HG03097 (cell line): ENCODE results near the gene FAM117B.

Source experiments
- ATAC-seq: cut with Tn5 transposase; IDR thresholded peaks from one replicate; pipeline ENCODE4 v1.9.1; 2021; ENCODE audit not compliant: unreplicated experiment, low FRiP score

FAM117B gene

DNA sequence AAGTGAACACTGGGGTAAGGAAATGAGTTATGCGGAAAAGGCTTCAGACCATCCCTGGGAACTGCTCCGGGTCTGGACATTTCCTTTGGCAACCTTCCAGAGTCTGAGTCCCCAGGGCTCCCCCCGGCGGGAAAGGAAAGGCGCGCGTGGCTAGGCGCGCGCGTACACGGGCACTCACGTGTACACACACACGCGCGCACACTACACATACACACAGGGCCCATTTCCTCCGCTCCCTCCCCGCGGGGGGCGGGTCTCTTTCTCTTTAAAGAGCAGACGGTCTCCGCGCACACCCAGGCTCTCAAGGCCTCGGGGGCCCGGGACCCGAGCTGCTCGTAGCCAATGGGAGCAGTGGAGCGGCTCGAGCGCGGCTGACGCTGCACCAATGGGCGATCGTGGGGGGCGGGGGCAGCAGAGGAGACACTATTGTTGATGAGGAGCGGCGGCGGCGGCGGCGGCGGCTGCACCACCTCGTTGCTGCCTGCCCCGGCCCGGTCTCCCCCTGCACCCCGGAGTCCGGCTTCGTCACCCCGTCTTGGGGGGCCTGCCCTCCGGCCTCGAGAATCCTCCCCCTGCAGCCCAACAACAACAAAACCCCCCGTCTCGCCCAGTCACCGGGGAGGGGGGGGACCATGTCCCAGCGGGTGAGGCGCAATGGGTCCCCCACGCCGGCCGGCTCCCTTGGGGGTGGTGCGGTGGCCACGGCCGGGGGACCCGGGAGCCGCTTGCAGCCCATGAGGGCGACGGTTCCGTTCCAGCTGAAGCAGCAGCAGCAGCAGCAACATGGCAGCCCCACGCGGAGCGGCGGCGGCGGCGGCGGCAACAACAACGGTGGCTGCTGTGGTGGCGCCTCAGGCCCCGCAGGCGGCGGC, at the start of gene FAM117B:
TSS of gene FAM117B (plus strand) at position 414 of the 872 bp plus-strand sequence. CDS start at position 633, 219 bp downstream.
- ATAC-seq = peak; percentile 90

DNA sequence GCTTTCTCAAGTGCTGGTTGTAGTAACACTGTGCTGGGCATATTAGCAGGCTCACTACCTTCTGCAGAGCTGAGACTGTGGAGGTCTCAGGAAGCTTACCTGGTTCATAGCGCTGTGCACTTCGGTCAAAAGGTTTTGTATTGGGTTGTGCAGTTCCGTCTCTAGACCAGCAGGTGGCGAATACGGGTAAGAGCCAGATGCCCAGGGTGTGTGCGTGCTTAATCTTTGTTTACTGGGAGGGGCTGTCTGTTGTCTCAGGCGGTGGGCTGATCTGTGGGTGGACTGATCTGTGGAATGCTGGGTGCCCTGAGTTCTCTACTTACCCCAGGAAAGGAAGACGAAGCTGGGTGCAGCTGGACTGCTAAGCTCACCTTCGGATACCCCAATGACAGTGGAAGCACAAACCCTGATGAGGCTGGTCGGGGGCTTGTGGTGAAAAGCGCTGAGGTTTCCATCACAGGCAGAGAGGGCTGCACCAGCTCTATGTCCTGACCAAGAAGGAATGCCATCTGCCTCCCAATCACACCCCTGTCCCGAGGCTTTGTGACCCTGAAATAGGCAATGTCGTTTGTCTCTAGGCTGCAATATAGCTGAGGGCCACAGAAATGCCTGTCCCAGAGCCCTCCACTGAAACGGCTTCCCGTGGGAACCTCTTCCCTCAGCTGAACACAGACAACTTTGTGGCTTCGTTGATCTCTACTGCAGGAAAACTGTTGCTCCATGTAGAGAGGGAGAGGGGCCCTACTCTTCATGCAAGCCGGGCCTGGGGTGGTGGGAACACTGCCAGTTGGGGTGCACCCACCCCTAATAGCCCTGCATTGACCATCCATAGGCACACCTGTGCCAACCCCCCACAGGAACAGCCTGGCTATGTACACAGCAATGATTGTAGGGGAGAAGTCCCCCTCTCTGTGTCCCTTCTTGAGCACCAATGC, 45.9 kb upstream of the FAM117B start:
- ATAC-seq = no peak

DNA sequence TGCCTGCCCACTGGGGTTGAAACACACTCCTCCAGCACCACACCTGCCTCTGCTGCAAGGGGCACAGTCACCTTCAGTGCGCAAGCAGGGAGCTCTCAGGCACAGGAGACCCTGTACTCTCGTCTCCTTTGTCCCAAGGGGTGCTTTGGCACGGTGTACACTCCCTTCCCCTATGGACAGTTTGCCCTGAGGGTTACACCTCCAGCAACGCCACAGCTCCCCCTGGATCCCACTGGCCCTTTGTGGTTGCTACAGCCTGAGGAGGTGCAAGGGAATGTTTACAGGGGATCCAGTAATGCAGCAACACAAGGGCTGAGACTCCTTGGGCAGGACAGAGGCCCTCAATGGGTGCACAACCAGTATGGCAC, 45.2 kb upstream of the FAM117B start:
- ATAC-seq = no peak

DNA sequence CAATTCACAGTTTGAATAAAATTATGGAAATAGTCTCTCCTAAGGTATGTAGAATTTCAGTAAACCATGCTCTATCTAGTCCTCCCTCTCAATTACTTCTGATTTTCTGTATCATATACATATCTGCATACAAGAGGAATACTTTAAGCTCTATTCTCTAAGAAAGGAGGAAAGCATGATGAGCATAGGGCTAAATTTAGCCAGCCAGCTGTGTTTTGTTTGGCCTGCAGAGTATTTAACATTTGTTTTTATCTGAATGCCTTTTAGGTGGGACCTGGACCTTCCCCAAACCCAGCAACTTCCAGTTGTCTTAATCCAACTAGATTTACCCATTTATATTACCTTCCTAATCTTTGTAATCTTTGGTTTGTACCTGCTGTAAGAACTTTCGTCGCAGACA, 42.2 kb upstream of the FAM117B start:
- ATAC-seq = no peak

DNA sequence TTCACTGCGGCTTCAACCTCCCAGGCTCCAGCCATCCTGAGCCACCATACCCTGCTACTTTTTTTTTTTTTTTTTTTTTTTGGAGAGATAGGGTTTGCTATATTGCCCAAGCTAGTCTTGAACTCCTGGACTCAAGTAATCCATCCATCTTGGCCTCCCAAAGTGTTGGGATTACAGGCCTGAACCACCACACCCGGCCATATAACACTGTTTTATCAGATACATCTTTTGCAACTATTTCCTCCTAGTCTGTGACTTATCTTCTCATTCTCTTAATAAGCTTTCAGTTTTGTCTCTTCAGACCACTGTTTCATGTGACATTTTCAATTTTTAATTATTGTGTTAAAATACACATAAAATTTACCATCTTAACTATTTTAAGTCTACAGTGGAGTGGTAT, 35.7 kb upstream of the FAM117B start:
- no peak for ATAC-seq

DNA sequence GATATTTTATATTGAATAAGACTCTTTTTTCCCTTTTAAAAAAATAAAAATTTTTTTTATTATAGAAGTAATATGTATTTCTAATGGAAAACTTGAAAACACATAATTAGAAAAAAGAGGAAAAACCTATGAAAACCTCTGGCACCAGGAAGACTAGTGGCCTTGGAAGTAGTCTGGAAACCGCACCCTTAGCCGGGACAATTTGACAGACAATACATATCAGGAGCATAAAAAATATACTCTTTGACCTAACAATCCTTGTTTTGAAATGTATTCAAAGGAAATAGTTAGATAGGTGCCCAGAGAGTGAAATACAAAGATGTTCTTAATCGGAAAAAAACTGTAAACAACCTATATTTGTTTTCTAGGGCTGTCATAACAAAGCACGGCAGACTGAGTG, 34.9 kb upstream of the FAM117B start:
- ATAC-seq = no peak

DNA sequence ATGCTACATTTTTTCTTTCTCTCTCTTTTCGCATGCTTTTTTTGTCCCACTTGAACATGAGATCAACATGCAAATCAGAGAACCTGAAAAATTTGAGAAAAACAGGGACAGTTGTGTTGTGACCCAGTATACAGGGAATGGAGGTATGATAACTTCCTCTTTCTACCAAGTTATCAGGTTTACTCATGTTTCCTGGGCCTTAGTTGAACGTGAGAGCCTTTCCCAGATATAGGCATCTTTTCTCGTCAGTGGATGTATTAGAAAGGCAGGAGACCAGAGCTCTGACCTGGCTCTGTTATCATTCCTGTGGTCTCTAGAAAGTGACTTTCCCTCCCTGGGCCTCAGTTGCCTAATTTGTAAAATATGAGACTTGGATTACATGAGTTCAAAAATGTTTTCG, 30.1 kb upstream of the FAM117B start:
- no peak for ATAC-seq

DNA sequence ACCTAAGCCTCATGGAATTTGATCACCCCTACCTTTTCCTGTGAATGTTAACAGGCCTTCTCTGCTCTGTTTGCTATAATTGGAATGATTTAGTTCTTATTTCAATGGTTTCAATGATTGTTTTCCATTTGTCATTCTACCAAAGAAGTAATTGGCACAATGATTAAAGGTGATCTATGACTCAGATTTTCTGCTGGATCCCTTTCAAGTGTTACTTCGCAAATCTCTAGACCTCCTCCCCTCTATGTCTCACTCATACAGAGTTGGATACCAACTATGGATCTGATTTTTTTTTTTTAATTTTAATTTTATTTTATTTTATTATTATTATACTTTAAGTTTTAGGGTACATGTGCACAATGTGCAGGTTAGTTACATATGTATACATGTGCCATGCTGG, 29.6 kb upstream of the FAM117B start:
- no peak for ATAC-seq

DNA sequence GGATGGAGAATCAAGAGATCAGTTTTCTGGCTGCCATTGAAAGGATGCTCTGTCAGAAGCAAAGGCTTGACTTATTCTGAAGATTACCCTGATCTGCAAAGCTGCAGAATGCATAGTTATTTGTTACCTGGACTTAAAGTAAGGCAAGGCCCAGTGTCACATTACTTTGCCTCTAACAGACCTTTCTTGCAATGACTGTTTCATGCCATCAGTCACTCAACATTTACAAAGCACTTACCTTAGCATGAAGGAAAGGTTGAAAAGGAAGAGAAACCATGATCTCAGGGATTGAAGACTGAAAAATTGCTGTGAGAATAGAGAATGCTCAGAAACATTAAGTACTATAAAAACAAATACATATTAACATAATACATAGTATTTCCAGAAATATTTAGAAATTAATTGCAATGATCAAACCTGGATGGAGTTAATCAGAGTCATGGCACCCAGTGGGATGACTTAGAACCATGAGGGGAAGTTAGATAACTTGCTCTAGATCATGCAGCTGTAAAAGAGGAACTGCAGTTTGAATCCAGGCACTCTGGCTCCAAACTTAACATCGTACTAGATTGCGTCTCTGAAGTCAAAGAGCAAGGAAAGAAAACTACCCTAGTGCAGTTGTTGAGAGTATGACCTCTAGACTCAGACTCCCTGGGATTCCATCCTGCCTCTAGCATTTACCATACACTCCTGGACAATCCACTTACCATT, 26.5 kb upstream of the FAM117B start:
- ATAC-seq = no peak

DNA sequence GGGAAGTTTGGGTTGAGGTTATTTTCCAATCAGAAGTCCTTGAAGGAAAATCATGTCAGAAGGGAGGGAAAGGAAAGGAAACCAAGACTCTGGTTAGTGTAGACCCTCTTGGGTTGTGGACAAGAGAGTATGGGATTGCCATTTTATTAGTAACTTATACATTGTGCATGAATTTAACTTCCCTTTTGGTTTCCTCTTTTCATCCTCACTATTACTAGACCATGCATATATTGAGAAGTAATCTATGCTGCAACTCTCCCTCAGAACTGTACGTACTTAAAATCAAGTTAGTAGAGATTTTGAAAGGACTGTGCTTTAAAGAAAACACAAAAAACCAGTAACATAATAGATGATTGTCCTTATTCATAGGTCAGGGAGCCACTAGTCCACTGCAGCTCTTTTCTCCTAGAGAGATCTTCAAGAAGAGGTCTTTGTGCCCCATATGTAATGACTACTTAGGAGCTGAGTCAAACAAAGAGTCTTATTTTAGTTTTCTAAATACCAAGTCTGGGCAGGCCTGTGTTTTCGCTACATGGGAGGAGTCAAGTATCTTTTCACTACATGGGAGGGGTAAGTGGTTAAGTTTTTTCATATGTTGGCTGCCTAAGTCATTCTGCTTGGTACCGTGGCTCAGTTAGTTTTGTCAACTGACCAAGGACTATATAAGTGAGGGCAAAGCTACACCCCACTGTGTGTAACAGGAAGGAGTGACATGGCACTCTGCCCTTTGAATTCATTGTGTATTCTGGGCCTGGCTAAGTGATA, 25.2 kb upstream of the FAM117B start:
- peak; percentile 70 for ATAC-seq

DNA sequence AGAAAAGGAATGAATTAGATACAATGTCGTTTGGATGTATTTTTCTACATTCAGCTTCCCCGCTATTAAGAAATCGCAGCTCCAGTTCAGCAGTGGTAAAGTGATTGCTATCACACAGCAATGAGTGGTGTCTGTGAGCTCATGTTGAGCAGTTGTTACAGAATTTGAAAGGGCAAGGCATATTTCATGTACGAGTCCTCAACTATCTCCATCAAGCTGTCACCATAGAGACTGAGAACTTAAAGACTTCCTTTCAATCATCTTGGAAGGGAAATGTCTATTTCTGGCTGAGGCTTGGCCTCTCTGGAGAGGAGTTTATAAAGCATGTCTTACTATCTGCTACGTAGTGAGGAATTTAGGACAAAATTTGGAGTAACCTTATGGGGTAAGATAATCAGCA, 24.4 kb upstream of the FAM117B start:
- peak; percentile 5 for ATAC-seq

DNA sequence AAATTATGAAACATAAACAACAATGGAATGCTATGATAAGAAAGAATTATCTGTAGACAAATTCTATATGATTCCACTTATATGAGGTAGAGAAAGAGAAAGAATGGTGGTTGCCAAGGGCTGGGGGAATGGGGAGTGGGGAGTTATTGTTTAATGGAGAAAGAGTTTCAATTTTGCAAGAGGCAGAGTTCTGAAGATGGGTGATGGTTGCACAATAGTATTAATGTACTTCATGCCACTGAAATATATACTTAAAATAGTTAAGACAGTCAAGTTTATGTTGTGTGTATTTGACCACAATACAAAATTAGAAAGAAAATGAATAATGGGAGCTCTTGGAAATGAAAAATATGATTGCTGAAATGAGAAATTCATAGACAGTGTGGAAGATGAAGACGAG, 22.6 kb upstream of the FAM117B start:
- ATAC-seq = no peak

DNA sequence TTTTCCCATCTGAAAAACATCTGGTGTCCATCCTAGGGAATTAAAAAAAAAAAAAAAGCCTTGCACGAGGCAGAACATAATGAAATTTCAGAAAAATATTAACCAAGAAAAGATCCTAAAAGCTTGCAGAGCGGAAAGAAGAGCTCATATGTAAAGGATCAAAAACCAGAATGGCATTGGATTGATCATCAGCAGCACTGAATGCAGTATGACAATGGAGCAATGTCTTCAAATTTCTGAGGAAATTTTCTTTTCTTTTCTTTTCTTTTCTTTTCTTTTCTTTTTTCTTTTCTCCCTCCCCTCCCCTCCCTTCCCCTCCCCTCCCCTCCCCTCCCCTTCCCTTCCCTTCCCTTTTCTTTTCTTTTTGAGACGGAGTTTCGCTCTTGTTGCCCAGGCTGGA, 21.3 kb upstream of the FAM117B start:
- ATAC-seq = no peak

DNA sequence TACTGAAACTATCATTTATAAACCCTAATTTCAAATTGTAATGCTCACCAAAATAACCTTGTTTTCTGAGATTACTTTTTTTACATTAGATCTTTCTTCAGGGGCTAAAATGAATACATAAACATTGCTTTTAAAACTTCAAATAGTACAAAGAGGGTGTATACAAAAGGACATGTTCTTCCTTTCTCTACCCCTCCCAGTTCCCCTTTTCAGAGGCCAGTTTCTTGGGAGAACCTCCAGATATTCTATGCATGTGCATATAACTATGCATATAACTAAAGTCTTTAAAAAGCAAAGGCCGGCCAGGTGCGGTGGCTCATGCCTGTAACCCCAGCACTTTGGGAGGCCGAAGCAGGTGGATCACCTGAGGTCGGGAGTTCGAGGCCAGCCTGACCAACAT, 10.6 kb upstream of the FAM117B start:
- ATAC-seq = no peak

DNA sequence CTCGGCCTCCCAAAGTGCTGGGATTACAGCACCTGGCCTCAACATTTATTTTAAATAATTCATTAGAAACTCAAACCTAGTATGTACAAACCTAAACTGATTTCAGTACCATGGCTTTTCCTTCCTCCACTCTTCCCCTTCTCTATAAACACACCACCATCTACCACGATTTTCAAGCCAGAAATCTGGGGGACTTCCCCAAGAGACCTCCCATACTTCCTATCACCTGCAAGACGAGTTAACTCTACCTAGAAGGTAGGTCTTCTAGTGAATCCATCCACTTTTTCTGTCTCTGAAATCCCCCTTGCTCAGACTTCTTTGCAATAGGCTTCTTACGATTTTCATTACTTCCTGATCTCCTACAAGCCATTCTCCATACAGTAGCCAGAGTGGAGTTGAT, 7.7 kb upstream of the FAM117B start:
- ATAC-seq = no peak

DNA sequence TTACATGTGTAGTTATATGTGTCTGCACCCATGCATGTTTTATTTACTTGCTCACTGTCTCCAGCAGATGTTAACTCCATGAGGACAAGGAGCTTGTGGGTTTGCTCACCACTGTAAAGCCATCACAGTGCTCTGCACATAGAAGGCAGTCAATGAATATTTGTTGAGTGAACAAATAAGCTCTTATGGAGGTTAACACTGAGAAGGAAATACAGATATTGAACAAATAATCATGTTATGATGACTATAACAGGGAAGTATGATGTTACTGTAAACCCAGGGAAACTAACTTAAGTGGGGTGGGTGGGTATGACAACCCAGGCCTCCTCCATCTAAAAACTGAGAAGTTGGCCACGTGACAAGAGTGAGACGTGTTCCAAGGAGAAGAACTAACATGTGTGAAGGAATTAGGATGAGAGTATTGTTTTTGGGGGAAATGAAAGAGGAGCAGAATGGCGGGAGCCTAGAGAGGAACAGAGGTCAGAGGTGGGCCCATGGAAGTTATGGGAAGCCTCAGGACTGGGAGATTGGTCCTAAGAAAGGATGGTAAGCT, 6.0 kb upstream of the FAM117B start:
- no peak for ATAC-seq

DNA sequence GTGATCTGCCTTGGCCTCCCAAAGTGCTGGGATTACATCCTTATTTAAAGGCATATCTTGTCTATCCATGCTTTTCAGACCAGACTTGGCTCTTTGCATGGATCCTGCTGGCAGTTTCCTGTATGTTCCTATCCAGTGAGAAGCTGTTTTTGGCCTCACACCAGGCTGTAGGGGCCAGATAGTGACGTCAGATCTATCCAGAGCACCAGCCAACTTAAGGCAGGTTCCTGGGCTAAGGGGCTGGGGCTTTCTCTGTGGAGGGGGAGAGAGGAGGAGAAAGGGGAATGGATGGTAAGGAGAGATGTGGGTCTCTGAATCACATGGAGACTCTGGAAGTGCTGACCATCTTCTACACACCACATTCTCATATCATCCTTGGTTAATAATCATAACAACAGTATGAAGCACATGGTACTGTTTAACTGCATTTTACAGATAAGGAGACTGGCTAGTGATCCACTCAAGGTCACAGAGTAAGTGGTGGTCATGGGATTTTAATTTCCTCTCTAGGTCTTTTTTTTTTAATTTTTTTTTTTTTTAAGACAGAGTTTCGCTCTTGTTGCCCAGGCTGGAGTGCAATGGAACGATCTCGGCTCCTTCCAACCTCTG, 2.0 kb upstream of the FAM117B start:
- no peak for ATAC-seq

DNA sequence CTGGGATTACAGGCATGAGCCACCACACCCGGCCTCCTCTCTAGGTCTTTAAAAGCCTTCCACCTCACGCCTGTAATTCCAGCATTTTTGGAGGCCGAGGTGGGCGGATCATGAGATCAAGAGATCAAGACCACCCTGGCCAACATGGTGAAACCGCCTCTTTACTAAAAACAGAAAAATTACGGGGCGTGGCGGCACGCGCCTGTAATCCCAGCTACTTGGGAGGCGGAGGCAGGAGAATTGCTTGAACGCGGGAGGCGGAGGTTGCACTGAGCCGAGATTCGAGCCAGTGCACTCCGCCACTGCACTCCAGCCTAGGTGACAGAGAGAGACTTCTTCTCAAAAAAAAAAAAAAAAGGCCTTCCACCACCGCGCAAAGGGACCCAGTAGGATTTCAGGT, 1.3 kb upstream of the FAM117B start:
- no peak for ATAC-seq

DNA sequence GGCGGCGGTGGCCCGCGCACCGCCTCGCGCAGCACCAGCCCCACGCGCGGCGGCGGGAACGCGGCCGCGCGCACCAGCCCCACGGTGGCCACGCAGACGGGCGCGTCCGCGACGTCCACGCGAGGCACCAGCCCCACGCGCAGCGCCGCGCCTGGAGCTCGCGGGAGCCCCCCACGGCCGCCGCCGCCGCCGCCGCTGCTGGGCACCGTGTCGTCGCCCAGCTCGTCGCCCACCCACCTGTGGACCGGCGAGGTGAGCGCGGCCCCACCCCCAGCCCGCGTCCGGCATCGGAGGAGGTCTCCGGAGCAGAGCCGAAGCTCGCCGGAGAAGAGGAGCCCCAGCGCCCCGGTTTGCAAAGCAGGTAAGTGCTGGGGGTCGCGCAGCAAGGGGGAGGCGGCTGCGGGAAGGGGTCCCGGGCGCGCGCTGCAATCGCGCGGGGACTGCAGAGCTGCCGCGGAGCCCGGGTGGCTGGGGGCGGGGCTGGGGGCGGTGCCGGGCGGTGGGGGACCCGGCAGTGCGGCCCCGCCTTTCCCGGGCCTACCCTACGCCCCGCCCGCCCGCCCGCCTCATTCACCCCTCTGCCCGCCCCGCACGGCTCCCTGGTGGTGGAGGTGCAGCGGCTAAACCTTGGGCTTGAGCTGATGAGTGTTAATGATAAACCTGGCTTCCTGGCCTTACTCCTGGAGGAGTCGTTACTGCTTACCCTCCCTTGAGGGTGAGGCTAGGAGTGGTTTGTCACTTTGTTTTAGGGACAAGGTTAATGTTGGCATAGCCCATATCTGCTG, 851 bp downstream of the FAM117B start:
- peak; percentile 68 for ATAC-seq
